Measurements from ENCODE around the gene ARHGAP22.
A peak's percentile ranks its signal among the peaks of the same experiment; 100 is the strongest.

DNA sequence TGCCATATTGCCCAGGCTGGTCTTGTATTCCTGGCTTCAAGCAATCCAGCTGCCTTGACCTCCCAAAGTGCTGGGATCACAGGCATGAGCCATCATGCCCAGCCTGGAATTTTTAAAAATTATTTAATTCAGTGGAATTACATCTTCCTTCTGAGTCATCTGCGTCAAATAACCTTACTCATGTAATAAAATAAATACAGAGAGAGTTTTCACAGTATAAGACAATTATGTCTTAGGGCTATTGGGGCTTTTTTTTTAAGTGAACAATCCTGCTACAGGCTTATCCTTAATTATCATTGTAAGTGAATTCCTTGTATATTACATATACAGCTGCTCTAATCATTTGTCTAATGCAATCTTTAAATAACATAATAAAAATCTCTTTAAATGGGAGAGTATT lies 190.1 kb downstream of the ARHGAP22 start:
- TF ChIP-seq YY1 (IDR thresholded peaks at IDR 0.05; ENCODE audit: low read depth) (no peak), CTCF (IDR thresholded peaks at IDR 0.05) (no peak), MEF2A (IDR thresholded peaks at IDR 0.05; ENCODE audit: borderline replicate concordance, low read depth) (no peak), MAX (IDR thresholded peaks at IDR 0.05; ENCODE audit: low read depth) (peak; percentile 28; the same call in 1 of the 2 replicates), ELF1 (IDR thresholded peaks at IDR 0.05) (no peak), REST (IDR thresholded peaks at IDR 0.05; ENCODE audit: low read depth, low read length) (no peak), GABPA (IDR thresholded peaks at IDR 0.05; ENCODE audit: low read depth) (no peak), RAD21 (IDR thresholded peaks at IDR 0.05; ENCODE audit: low read length) (no peak), RFX5 (IDR thresholded peaks at IDR 0.05; ENCODE audit: low read length) (no peak), EZH2phosphoT487 (IDR thresholded peaks at IDR 0.05; ENCODE audit: borderline replicate concordance, low read depth) (no peak), SMC3 (IDR thresholded peaks at IDR 0.05; ENCODE audit: low read depth, low read length) (no peak), TAF1 (IDR thresholded peaks at IDR 0.05; ENCODE audit: borderline replicate concordance, low read depth, low read length) (no peak)
- TF ChIP-seq, protein P1, sequence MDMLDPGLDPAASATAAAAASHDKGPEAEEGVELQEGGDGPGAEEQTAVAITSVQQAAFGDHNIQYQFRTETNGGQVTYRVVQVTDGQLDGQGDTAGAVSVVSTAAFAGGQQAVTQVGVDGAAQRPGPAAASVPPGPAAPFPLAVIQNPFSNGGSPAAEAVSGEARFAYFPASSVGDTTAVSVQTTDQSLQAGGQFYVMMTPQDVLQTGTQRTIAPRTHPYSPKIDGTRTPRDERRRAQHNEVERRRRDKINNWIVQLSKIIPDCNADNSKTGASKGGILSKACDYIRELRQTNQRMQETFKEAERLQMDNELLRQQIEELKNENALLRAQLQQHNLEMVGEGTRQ (IDR thresholded peaks at IDR 0.05; ENCODE audit: borderline replicate concordance, low read depth, low read length), result no peak
- TF ChIP-seq, protein P2, sequence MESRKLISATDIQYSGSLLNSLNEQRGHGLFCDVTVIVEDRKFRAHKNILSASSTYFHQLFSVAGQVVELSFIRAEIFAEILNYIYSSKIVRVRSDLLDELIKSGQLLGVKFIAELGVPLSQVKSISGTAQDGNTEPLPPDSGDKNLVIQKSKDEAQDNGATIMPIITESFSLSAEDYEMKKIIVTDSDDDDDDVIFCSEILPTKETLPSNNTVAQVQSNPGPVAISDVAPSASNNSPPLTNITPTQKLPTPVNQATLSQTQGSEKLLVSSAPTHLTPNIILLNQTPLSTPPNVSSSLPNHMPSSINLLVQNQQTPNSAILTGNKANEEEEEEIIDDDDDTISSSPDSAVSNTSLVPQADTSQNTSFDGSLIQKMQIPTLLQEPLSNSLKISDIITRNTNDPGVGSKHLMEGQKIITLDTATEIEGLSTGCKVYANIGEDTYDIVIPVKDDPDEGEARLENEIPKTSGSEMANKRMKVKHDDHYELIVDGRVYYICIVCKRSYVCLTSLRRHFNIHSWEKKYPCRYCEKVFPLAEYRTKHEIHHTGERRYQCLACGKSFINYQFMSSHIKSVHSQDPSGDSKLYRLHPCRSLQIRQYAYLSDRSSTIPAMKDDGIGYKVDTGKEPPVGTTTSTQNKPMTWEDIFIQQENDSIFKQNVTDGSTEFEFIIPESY (IDR thresholded peaks at IDR 0.05; ENCODE audit: borderline replicate concordance, low read depth), result no peak
